ENCODE data around the gene KMT2A. TPM values are rescaled to one million over a fixed set of nuclear protein-coding genes. Genes with fewer than 3 reads are reported as not detected.
A peak's percentile ranks its signal among the peaks of the same experiment; 100 is the strongest.

Gene KMT2A
- polyA plus RNA-seq, 2 of the 4 experiments (the other 2 are of a cell fraction): 6.8 to 20.3 TPM

GRCh38 chr11:118528511-118528910 lies 92.2 kb downstream of the KMT2A start:
- Histone ChIP-seq H3K4me1 (no peaks in the 10 kb centered on the region), H3K9me3 (no peaks in the 10 kb centered on the region), H3K4me3 (no peak overlapping the region), H3K4me2 (no peak overlapping the region), H3K27ac (no peak overlapping the region)
- CTCF ChIA-PET: interaction anchor here (1.4 kb wide), 1 partner anchor 14 kb away, joined by 3 read pairs; no protein-coding TSS in a partner anchor
- TF ChIP-seq ZSCAN20 (CRISPR knock-in tag; IDR thresholded peaks at IDR 0.05) (no peak), RFX5 (IDR thresholded peaks at IDR 0.05) (no peak), BCL3 (IDR thresholded peaks at IDR 0.05) (no peak), NFE2L2 (conservative IDR thresholded peaks at IDR 0.05; ENCODE audit: low read length) (no peak), MAZ (IDR thresholded peaks at IDR 0.05; ENCODE audit: borderline replicate concordance, low read depth, low read length) (no peak), CEBPB (IDR thresholded peaks at IDR 0.05) (no peak), HEYL (CRISPR knock-in tag; IDR thresholded peaks at IDR 0.05) (no peak)
- no peak for ATAC-seq
- DNase-seq (ENCODE audit: low read depth in 1 of 2, low spot score in 1 of 2): no peak
- POLR2A ChIA-PET: no interaction called here
- no CpG with 5 or more reads among the region's 6 CpGs for WGBS (ENCODE audit: missing lambda C conversion rate)
- no peak for FAIRE-seq

- TF ChIP-seq CEBPB (IDR thresholded peaks at IDR 0.05) (no peak), NFE2L2 (conservative IDR thresholded peaks at IDR 0.05; ENCODE audit: low read length) (no peak), FOXS1 (CRISPR knock-in tag; IDR thresholded peaks at IDR 0.05) (no peak), PBX3 (IDR thresholded peaks at IDR 0.05) (no peak), RNF2 (IDR thresholded peaks at IDR 0.05; ENCODE audit: borderline replicate concordance, low read depth) (no peak), BHLHE40 (IDR thresholded peaks at IDR 0.05; ENCODE audit: low read depth, low read length) (no peak), NPAS2 (CRISPR knock-in tag; IDR thresholded peaks at IDR 0.05; ENCODE audit: borderline replicate concordance) (no peak), SMC3 (IDR thresholded peaks at IDR 0.05) (no peak), ELK1 (IDR thresholded peaks at IDR 0.05; ENCODE audit: low read depth, low read length) (no peak), SREBF2 (IDR thresholded peaks at IDR 0.05) (no peak), GATA3 (IDR thresholded peaks at IDR 0.05; ENCODE audit: borderline replicate concordance) (no peak), PHF8 (IDR thresholded peaks at IDR 0.05; ENCODE audit: borderline replicate concordance, low read depth) (no peak), ZSCAN20 (CRISPR knock-in tag; IDR thresholded peaks at IDR 0.05) (no peak), CTCF (IDR thresholded peaks at IDR 0.05) (no peak), ESRRA (IDR thresholded peaks at IDR 0.05; ENCODE audit: borderline replicate concordance, low read length) (no peak), TFCP2L1 (CRISPR knock-in tag; IDR thresholded peaks at IDR 0.05) (no peak), MAX (IDR thresholded peaks at IDR 0.05) (no peak), FOSL2 (IDR thresholded peaks at IDR 0.05) (no peak), FOSL2 (CRISPR knock-in tag; IDR thresholded peaks at IDR 0.05) (no peak)
- WGBS (ENCODE audit: missing lambda C conversion rate): 84% methylated on average over 5 of the region's 5 CpGs
- ATAC-seq (no peak), FAIRE-seq (no peak), DNase-seq (ENCODE audit: low read depth in 1 of 2, low spot score in 1 of 2) (no peak)
- Histone ChIP-seq H3K9me3 (no peaks in the 10 kb centered on the region), H3K4me1 (no peaks in the 10 kb centered on the region), H3K4me2 (peak overlapping the region; percentile 87; the same call in 1 of the 3 replicates), H3K4me3 (no peak overlapping the region), H3K27ac (no peak overlapping the region)
- ChIA-PET CTCF (no interaction called here), POLR2A (no interaction called here)
These were observed 93.4 kb downstream of the KMT2A start for GRCh38 chr11:118529584-118530175.
